ENCODE results near the gene CARF. TPM values are rescaled to one million over a fixed set of nuclear protein-coding genes. Genes with fewer than 3 reads are reported as not detected.
"Not testable (repeated sequence)": the region's sequence is repeated elsewhere in the genome, so short reads cannot be mapped to it uniquely, and the experiment has no call there.

CARF gene
- total RNA-seq, 1 donor from 2014 or later, result 5.5 TPM

- no peak for TF ChIP-seq CTCF (conservative IDR thresholded peaks at IDR 0.05; ENCODE audit: low read depth, low read length)
- no peak overlapping the region for H3K4me3 ChIP-seq (ENCODE audit: low read depth, low read length)
- DNase-seq (ENCODE audit: low read depth), result peak; percentile 56
These were observed 53.9 kb downstream of the CARF start for GRCh38 chr2:202965810-202966460.

GRCh38 chr2:202969404-202969803 lies 57.3 kb downstream of the CARF start:
- DNase-seq (ENCODE audit: low read depth); H3K4me3 ChIP-seq (ENCODE audit: low read depth, low read length): not testable (repeated sequence)

- TF ChIP-seq CTCF (conservative IDR thresholded peaks at IDR 0.05; ENCODE audit: low read depth, low read length), result no peak
- DNase-seq (ENCODE audit: low read depth), result no peak
- H3K4me3 ChIP-seq (ENCODE audit: low read depth, low read length), result no peak overlapping the region
These were observed 64.7 kb downstream of the CARF start for GRCh38 chr2:202976809-202977208.

- no peak for DNase-seq (ENCODE audit: low read depth)
- no peak overlapping the region for H3K4me3 ChIP-seq (ENCODE audit: low read depth, low read length)
- TF ChIP-seq CTCF (conservative IDR thresholded peaks at IDR 0.05; ENCODE audit: low read depth, low read length), result no peak
These were observed 70.9 kb downstream of the CARF start for GRCh38 chr2:202982779-202983491.

- H3K4me3 ChIP-seq (ENCODE audit: low read depth, low read length), result no peak overlapping the region
- no peak for TF ChIP-seq CTCF (conservative IDR thresholded peaks at IDR 0.05; ENCODE audit: low read depth, low read length)
- no peak for DNase-seq (ENCODE audit: low read depth)
These were observed 77.7 kb downstream of the CARF start for GRCh38 chr2:202989749-202990148.

GRCh38 chr2:202990501-202990900 lies 78.4 kb downstream of the CARF start:
- H3K4me3 ChIP-seq (ENCODE audit: low read depth, low read length), result no peak overlapping the region
- no peak for TF ChIP-seq CTCF (conservative IDR thresholded peaks at IDR 0.05; ENCODE audit: low read depth, low read length)
- DNase-seq (ENCODE audit: low read depth), result no peak

- not testable (repeated sequence) for DNase-seq (ENCODE audit: low read depth); H3K4me3 ChIP-seq (ENCODE audit: low read depth, low read length)
These were observed 85.0 kb downstream of the CARF start for GRCh38 chr2:202997113-202997512.
